Measurements from ENCODE around the gene CAMK2B. TPM values are rescaled to one million over a fixed set of nuclear protein-coding genes. Genes with fewer than 3 reads are reported as not detected.

The CAMK2B gene
- total RNA-seq, 1 donor from 2014 or later = 4.7 TPM

GRCh38 chr7:44333911-44334733 is 8.7 kb upstream of the CAMK2B start:
- H3K27ac ChIP-seq (ENCODE audit: low read depth, low read length) = no peak overlapping the region
- no peaks in the 10 kb centered on the region for H3K27me3 ChIP-seq (ENCODE audit: control insufficient read depth in 3 of 3, insufficient read depth in 3 of 3, low read length in 3 of 3)
- H3K4me3 ChIP-seq (ENCODE audit: low read length in 3 of 3) = no peak overlapping the region

GRCh38 chr7:44331682-44332081 is 6.3 kb upstream of the CAMK2B start:
- H3K9me3 ChIP-seq (ENCODE audit: control insufficient read depth in 3 of 3, low read length in 3 of 3) = no peaks in the 10 kb centered on the region
- H3K27me3 ChIP-seq (ENCODE audit: control insufficient read depth in 3 of 3, insufficient read depth in 3 of 3, low read length in 3 of 3) = peaks cover 0 to 4% (median 0%) of the 10 kb centered on the region in 3 donors
- H3K27ac ChIP-seq (ENCODE audit: low read depth, low read length) = no peak overlapping the region

More at GRCh38 chr7:44333911-44334733, 8.7 kb upstream of the CAMK2B start:
- Histone ChIP-seq H3K9me3 (ENCODE audit: control insufficient read depth in 3 of 3, low read length in 3 of 3) (no peaks in the 10 kb centered on the region), H3K36me3 (ENCODE audit: control insufficient read depth in 3 of 3, insufficient read depth in 3 of 3, low read length in 3 of 3) (no peaks in the 10 kb centered on the region), H3K9ac (ENCODE audit: low read depth in 1 of 3, low read length in 3 of 3) (no peak overlapping the region), H3K4me1 (ENCODE audit: control insufficient read depth in 3 of 3, insufficient read depth in 3 of 3, low read length in 3 of 3) (peaks cover 0 to 8% (median 3%) of the 10 kb centered on the region in 3 donors)

GRCh38 chr7:44330331-44330730 is 4.9 kb upstream of the CAMK2B start:
- no peaks in the 10 kb centered on the region for H3K9me3 ChIP-seq (ENCODE audit: control insufficient read depth in 3 of 3, low read length in 3 of 3)
- no peak overlapping the region for H3K9ac ChIP-seq (ENCODE audit: low read depth in 1 of 3, low read length in 3 of 3)
- H3K36me3 ChIP-seq (ENCODE audit: control insufficient read depth in 3 of 3, insufficient read depth in 3 of 3, low read length in 3 of 3) = no peaks in the 10 kb centered on the region
- no peak overlapping the region for H3K4me3 ChIP-seq (ENCODE audit: low read length in 3 of 3)
- H3K4me1 ChIP-seq (ENCODE audit: control insufficient read depth in 3 of 3, insufficient read depth in 3 of 3, low read length in 3 of 3) = peaks cover 0 to 16% (median 9%) of the 10 kb centered on the region in 3 donors
- no peak overlapping the region for H3K27ac ChIP-seq (ENCODE audit: low read depth, low read length)
- H3K27me3 ChIP-seq (ENCODE audit: control insufficient read depth in 3 of 3, insufficient read depth in 3 of 3, low read length in 3 of 3) = peaks cover 2 to 7% (median 3%) of the 10 kb centered on the region in 3 donors

More at GRCh38 chr7:44331682-44332081, 6.3 kb upstream of the CAMK2B start:
- no peak overlapping the region for H3K4me3 ChIP-seq (ENCODE audit: low read length in 3 of 3)
- no peaks in the 10 kb centered on the region for H3K36me3 ChIP-seq (ENCODE audit: control insufficient read depth in 3 of 3, insufficient read depth in 3 of 3, low read length in 3 of 3)
- H3K9ac ChIP-seq (ENCODE audit: low read depth in 1 of 3, low read length in 3 of 3) = no peak overlapping the region
- H3K4me1 ChIP-seq (ENCODE audit: control insufficient read depth in 3 of 3, insufficient read depth in 3 of 3, low read length in 3 of 3) = peaks cover 0 to 8% (median 8%) of the 10 kb centered on the region in 3 donors

GRCh38 chr7:44329888-44330287 is 4.5 kb upstream of the CAMK2B start:
- Histone ChIP-seq H3K27ac (ENCODE audit: low read depth, low read length) (no peak overlapping the region), H3K36me3 (ENCODE audit: control insufficient read depth in 3 of 3, insufficient read depth in 3 of 3, low read length in 3 of 3) (no peaks in the 10 kb centered on the region), H3K4me3 (ENCODE audit: low read length in 3 of 3) (no peak overlapping the region), H3K9ac (ENCODE audit: low read depth in 1 of 3, low read length in 3 of 3) (no peak overlapping the region), H3K9me3 (ENCODE audit: control insufficient read depth in 3 of 3, low read length in 3 of 3) (no peaks in the 10 kb centered on the region), H3K4me1 (ENCODE audit: control insufficient read depth in 3 of 3, insufficient read depth in 3 of 3, low read length in 3 of 3) (peaks cover 0 to 16% (median 9%) of the 10 kb centered on the region in 3 donors), H3K27me3 (ENCODE audit: control insufficient read depth in 3 of 3, insufficient read depth in 3 of 3, low read length in 3 of 3) (peaks cover 2 to 7% (median 3%) of the 10 kb centered on the region in 3 donors)

GRCh38 chr7:44329081-44329480 is 3.7 kb upstream of the CAMK2B start:
- Histone ChIP-seq H3K27me3 (ENCODE audit: control insufficient read depth in 3 of 3, insufficient read depth in 3 of 3, low read length in 3 of 3) (peaks cover 3 to 9% (median 7%) of the 10 kb centered on the region in 3 donors), H3K9me3 (ENCODE audit: control insufficient read depth in 3 of 3, low read length in 3 of 3) (no peaks in the 10 kb centered on the region), H3K27ac (ENCODE audit: low read depth, low read length) (no peak overlapping the region), H3K36me3 (ENCODE audit: control insufficient read depth in 3 of 3, insufficient read depth in 3 of 3, low read length in 3 of 3) (no peaks in the 10 kb centered on the region), H3K4me3 (ENCODE audit: low read length in 3 of 3) (no peak overlapping the region), H3K4me1 (ENCODE audit: control insufficient read depth in 3 of 3, insufficient read depth in 3 of 3, low read length in 3 of 3) (peaks cover 0 to 19% (median 11%) of the 10 kb centered on the region in 3 donors), H3K9ac (ENCODE audit: low read depth in 1 of 3, low read length in 3 of 3) (no peak overlapping the region)

- H3K27me3 ChIP-seq (ENCODE audit: control insufficient read depth in 3 of 3, insufficient read depth in 3 of 3, low read length in 3 of 3) = peaks cover 3 to 9% (median 7%) of the 10 kb centered on the region in 3 donors
- H3K36me3 ChIP-seq (ENCODE audit: control insufficient read depth in 3 of 3, insufficient read depth in 3 of 3, low read length in 3 of 3) = no peaks in the 10 kb centered on the region
- no peak overlapping the region for H3K4me3 ChIP-seq (ENCODE audit: low read length in 3 of 3)
- H3K9ac ChIP-seq (ENCODE audit: low read depth in 1 of 3, low read length in 3 of 3) = no peak overlapping the region
- H3K9me3 ChIP-seq (ENCODE audit: control insufficient read depth in 3 of 3, low read length in 3 of 3) = no peaks in the 10 kb centered on the region
- peaks cover 7 to 23% (median 19%) of the 10 kb centered on the region in 3 donors for H3K4me1 ChIP-seq (ENCODE audit: control insufficient read depth in 3 of 3, insufficient read depth in 3 of 3, low read length in 3 of 3)
- H3K27ac ChIP-seq (ENCODE audit: low read depth, low read length) = no peak overlapping the region
These were observed 2.6 kb upstream of the CAMK2B start for GRCh38 chr7:44327981-44328380.

- Histone ChIP-seq H3K9ac (ENCODE audit: low read depth in 1 of 3, low read length in 3 of 3) (peak overlapping the region in 1 of 3 donors; percentile 45), H3K27me3 (ENCODE audit: control insufficient read depth in 3 of 3, insufficient read depth in 3 of 3, low read length in 3 of 3) (peaks cover 3 to 12% (median 7%) of the 10 kb centered on the region in 3 donors), H3K9me3 (ENCODE audit: control insufficient read depth in 3 of 3, low read length in 3 of 3) (no peaks in the 10 kb centered on the region), H3K36me3 (ENCODE audit: control insufficient read depth in 3 of 3, insufficient read depth in 3 of 3, low read length in 3 of 3) (no peaks in the 10 kb centered on the region), H3K27ac (ENCODE audit: low read depth, low read length) (no peak overlapping the region), H3K4me3 (ENCODE audit: low read length in 3 of 3) (no peak overlapping the region), H3K4me1 (ENCODE audit: control insufficient read depth in 3 of 3, insufficient read depth in 3 of 3, low read length in 3 of 3) (peaks cover 15 to 35% (median 30%) of the 10 kb centered on the region in 3 donors)
These were observed 1.1 kb upstream of the CAMK2B start for GRCh38 chr7:44326261-44327125.

- no peaks in the 10 kb centered on the region for H3K9me3 ChIP-seq (ENCODE audit: control insufficient read depth in 3 of 3, low read length in 3 of 3)
- peak overlapping the region in 2 of 3 donors; percentile 57 to 60 for H3K9ac ChIP-seq (ENCODE audit: low read depth in 1 of 3, low read length in 3 of 3)
- H3K27me3 ChIP-seq (ENCODE audit: control insufficient read depth in 3 of 3, insufficient read depth in 3 of 3, low read length in 3 of 3) = peaks cover 3 to 12% (median 7%) of the 10 kb centered on the region in 3 donors
- H3K4me1 ChIP-seq (ENCODE audit: control insufficient read depth in 3 of 3, insufficient read depth in 3 of 3, low read length in 3 of 3) = peaks cover 22 to 42% (median 37%) of the 10 kb centered on the region in 3 donors
- H3K36me3 ChIP-seq (ENCODE audit: control insufficient read depth in 3 of 3, insufficient read depth in 3 of 3, low read length in 3 of 3) = no peaks in the 10 kb centered on the region
- H3K27ac ChIP-seq (ENCODE audit: low read depth, low read length) = no peak overlapping the region
- peak overlapping the region; percentile 38 to 74 (median 67) for H3K4me3 ChIP-seq (ENCODE audit: low read length in 3 of 3)
These were observed 432 bp upstream of the CAMK2B start for GRCh38 chr7:44325811-44326241.

GRCh38 chr7:44324481-44325200 is 753 bp downstream of the CAMK2B start:
- peaks cover 3 to 12% (median 7%) of the 10 kb centered on the region in 3 donors for H3K27me3 ChIP-seq (ENCODE audit: control insufficient read depth in 3 of 3, insufficient read depth in 3 of 3, low read length in 3 of 3)
- H3K9ac ChIP-seq (ENCODE audit: low read depth in 1 of 3, low read length in 3 of 3) = peak overlapping the region; percentile 83 to 87 (median 87)
- no peaks in the 10 kb centered on the region for H3K36me3 ChIP-seq (ENCODE audit: control insufficient read depth in 3 of 3, insufficient read depth in 3 of 3, low read length in 3 of 3)
- peaks cover 29 to 53% (median 46%) of the 10 kb centered on the region in 3 donors for H3K4me1 ChIP-seq (ENCODE audit: control insufficient read depth in 3 of 3, insufficient read depth in 3 of 3, low read length in 3 of 3)
- no peaks in the 10 kb centered on the region for H3K9me3 ChIP-seq (ENCODE audit: control insufficient read depth in 3 of 3, low read length in 3 of 3)
- peak overlapping the region; percentile 96 for H3K27ac ChIP-seq (ENCODE audit: low read depth, low read length)
- H3K4me3 ChIP-seq (ENCODE audit: low read length in 3 of 3) = peak overlapping the region; percentile 67 to 79 (median 74)

Data from skeletal muscle tissue (tissue), 4 donors.